ENCODE data around the gene TMEM178B. TPM values are rescaled to one million over a fixed set of nuclear protein-coding genes. Genes with fewer than 3 reads are reported as not detected.
"Not testable (repeated sequence)": the region's sequence is repeated elsewhere in the genome, so short reads cannot be mapped to it uniquely, and the experiment has no call there.

Gene TMEM178B
- total RNA-seq, 4 donors from 2014 or later: 0.15 to 1.2 (median 0.58) TPM

DNA sequence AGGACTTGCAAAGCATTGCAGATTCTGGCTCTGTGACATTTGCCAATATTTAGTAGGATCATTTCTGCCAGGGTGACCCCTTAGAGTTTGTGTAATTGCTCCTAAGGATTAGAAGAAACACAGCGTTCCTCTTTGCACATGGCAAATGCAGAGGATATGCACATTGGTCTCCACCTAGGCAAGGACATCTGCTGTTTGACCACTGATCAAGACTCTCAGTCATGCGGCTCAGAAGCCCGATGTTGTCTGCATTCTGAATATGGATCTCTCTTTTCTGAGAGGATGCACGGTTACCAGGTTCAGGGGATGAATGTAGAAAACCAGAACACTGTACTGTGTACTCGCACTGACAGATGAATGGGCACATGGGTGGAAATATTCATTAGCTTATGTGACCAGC, 296.8 kb downstream of the TMEM178B start:
- H3K4me3 ChIP-seq (ENCODE audit: low read depth, poor library complexity, severe bottlenecking): no peak overlapping the region
- no peak for DNase-seq (ENCODE audit: low spot score in 2 of 2)
- WGBS, 2 donors: 93 to 94% methylated on average over 5 of the region's 5 CpGs
- intact Hi-C loops (cut with DNase I; ENCODE audit: low total_unique reads): no loop called here
- no peak for TF ChIP-seq POLR2A (IDR thresholded peaks at IDR 0.05)
- TF ChIP-seq, protein P1, sequence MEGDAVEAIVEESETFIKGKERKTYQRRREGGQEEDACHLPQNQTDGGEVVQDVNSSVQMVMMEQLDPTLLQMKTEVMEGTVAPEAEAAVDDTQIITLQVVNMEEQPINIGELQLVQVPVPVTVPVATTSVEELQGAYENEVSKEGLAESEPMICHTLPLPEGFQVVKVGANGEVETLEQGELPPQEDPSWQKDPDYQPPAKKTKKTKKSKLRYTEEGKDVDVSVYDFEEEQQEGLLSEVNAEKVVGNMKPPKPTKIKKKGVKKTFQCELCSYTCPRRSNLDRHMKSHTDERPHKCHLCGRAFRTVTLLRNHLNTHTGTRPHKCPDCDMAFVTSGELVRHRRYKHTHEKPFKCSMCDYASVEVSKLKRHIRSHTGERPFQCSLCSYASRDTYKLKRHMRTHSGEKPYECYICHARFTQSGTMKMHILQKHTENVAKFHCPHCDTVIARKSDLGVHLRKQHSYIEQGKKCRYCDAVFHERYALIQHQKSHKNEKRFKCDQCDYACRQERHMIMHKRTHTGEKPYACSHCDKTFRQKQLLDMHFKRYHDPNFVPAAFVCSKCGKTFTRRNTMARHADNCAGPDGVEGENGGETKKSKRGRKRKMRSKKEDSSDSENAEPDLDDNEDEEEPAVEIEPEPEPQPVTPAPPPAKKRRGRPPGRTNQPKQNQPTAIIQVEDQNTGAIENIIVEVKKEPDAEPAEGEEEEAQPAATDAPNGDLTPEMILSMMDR (IDR thresholded peaks at IDR 0.05): no peak

DNA sequence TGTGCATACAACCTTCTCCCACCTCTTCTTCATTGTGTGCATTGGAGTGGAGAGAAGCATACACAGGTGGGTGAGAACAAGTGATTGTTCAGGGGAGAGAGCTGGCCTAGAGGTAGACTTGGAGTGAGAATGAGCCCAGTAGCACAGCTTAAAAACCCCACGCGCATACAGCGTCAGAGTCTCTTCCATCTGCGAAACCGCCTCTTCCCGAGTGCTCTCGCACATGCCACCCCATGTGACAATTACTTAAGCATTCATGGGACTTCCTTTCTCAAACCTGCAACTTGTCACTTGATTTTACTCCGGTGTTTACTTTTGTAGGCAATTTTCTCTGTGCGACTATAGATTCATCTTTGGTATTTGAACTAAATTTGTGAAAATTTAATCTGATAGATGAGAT, 300.6 kb downstream of the TMEM178B start:
- 93 to 95% methylated on average over 9 of the region's 9 CpGs for WGBS, 2 donors

DNA sequence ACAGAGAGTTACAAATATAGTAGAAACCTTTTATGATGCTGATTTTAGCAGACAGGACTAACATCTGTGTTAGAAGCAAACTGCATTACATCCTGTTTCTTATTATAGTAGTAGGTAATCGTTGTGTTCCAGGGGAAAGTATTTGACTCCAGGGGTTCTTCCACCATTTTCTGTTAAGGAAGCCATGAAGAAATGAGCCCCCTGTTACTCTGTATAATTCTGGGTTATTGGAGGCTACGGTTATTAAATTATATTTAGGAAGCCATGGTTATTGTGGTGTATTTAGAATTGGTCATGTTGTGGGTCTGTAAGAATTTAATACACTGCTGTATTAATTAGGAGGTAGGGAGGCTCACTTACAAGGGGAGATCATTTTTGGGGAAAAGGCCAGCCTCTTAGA, 301.6 kb downstream of the TMEM178B start:
- H3K4me3 ChIP-seq (ENCODE audit: low read depth, poor library complexity, severe bottlenecking): no peak overlapping the region
- TF ChIP-seq, protein P1 (IDR thresholded peaks at IDR 0.05): no peak
- no peak for TF ChIP-seq POLR2A (IDR thresholded peaks at IDR 0.05)
- WGBS, 2 donors: 47 to 50% methylated on average over 2 of the region's 2 CpGs
- intact Hi-C loops (cut with DNase I; ENCODE audit: low total_unique reads): no loop called here
- DNase-seq (ENCODE audit: low spot score in 2 of 2): no peak

More for the DNA sequence above, 300.6 kb downstream of the TMEM178B start:
- no peak overlapping the region for H3K4me3 ChIP-seq (ENCODE audit: low read depth, poor library complexity, severe bottlenecking)
- DNase-seq (ENCODE audit: low spot score in 2 of 2): no peak
- intact Hi-C loops (cut with DNase I; ENCODE audit: low total_unique reads): no loop called here
- TF ChIP-seq, protein P1 (IDR thresholded peaks at IDR 0.05): no peak
- no peak for TF ChIP-seq POLR2A (IDR thresholded peaks at IDR 0.05)

DNA sequence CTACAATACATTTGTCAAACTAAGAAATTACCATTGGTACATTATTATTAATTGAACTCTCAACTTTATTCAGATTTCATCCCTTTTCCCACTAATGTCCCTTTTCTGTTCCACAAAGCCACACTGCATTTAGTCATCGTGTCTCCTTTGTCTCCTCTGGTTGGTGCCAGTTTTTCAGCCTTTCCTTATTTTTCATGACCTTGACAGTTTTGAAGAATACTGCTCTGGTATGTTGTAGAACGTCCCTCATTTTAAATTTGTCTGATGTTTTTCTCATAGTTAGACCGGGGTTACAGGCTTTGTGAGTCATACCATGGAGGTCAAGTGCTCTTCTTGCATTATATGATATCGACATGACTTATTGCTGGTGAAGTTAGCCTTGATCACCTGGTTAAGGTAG, 304.0 kb downstream of the TMEM178B start:
- DNase-seq (ENCODE audit: low spot score in 2 of 2): no peak
- 80 to 83% methylated on average over 4 of the region's 4 CpGs for WGBS, 2 donors
- TF ChIP-seq, protein P1 (IDR thresholded peaks at IDR 0.05): no peak
- TF ChIP-seq POLR2A (IDR thresholded peaks at IDR 0.05): no peak
- H3K4me3 ChIP-seq (ENCODE audit: low read depth, poor library complexity, severe bottlenecking): no peak overlapping the region
- intact Hi-C loops (cut with DNase I; ENCODE audit: low total_unique reads): no loop called here

DNA sequence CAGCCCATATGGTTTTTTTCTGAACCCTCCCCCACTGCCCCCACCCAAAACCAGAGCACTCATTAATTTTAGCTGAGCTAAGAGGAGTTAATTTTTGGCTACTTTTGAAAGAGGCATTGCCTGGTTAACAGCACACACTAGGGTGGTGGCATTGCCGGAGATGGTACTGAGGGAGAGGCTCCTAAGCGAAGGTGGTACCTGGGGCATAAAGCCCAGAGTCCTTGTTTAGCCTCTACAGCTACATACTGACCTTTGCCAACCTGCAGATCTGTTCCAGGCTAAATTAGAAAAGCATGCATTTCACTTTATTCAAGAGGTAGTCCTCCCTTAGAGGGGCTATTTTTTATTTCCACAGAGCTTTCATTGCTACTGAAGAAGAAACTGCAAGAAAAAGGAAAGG, 304.5 kb downstream of the TMEM178B start:
- no peak for DNase-seq (ENCODE audit: low spot score in 2 of 2)
- H3K4me3 ChIP-seq (ENCODE audit: low read depth, poor library complexity, severe bottlenecking): no peak overlapping the region
- 90 to 92% methylated on average over 2 of the region's 2 CpGs for WGBS, 2 donors
- TF ChIP-seq POLR2A (IDR thresholded peaks at IDR 0.05): no peak
- TF ChIP-seq, protein P1 (IDR thresholded peaks at IDR 0.05): no peak
- intact Hi-C loops (cut with DNase I; ENCODE audit: low total_unique reads): no loop called here

DNA sequence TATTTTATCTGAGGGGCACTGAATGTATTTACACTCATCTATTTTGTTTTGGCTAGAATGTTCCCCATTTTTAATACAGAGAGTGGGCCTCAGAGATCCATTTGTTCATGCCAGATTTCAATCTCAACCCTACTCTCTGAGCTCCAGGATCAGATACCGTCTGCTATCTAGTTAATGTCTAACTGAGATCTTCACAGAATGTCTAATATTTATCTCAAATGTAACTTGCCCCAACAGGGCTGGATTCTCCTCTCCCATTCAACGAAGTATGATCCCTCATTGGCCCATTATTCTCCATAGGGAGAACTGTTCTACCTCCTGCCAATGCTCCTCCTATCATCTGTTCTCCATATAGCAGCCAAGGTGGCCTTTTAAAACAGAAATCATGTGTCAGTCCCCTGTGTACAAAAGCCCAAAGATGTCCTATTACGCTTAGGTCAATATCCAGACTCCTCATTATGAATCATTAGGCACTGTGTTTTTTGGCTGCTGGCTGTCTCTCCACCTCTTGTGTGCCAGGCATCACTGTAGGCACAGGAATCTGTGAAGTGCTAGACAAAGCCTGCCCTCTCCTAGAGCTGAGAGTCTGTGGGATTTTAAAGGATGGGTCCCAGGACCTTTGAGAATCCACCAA, 308.0 kb downstream of the TMEM178B start:
- intact Hi-C loops (cut with DNase I; ENCODE audit: low total_unique reads): no loop called here

DNA sequence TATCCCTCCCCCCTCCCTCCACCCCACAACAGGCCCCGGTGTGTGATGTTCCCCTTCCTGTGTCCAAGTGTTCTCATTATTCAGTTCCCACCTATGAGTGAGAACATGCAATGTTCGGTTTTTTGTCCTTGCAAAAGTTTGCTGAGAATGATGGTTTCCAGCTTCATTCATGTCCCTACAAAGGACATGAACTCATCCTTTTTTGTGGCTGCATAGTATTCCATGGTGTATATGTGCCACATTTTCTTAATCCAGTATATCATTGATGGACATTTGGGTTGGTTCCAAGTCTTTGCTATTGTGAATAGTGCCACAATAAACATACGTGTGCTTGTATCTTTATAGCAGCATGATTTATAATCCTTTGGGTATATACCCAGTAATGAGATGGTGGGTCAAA, 309.5 kb downstream of the TMEM178B start:
- intact Hi-C loops (cut with DNase I; ENCODE audit: low total_unique reads); H3K4me3 ChIP-seq (ENCODE audit: low read depth, poor library complexity, severe bottlenecking); DNase-seq (ENCODE audit: low spot score in 2 of 2): not testable (repeated sequence)
- WGBS, 2 donors: 82 to 98% methylated on average over 3 of the region's 3 CpGs

More for the DNA sequence above, 308.0 kb downstream of the TMEM178B start:
- DNase-seq (ENCODE audit: low spot score in 2 of 2): no peak
- 51 to 55% methylated on average over 3 of the region's 3 CpGs for WGBS, 2 donors
- TF ChIP-seq, protein P1 (IDR thresholded peaks at IDR 0.05): no peak
- no peak for TF ChIP-seq POLR2A (IDR thresholded peaks at IDR 0.05)
- H3K4me3 ChIP-seq (ENCODE audit: low read depth, poor library complexity, severe bottlenecking): no peak overlapping the region

Measured in lower leg skin (tissue), 4 donors.